Thyroid gland (tissue), 4 donors: ENCODE results near the gene SMG6. TPM values are rescaled to one million over a fixed set of nuclear protein-coding genes. Genes with fewer than 3 reads are reported as not detected.

Experiments
- DNase-seq, 2 donors: peaks; one replicate each; pipeline ENCODE4 v3.0.0-alpha.2; 2019
- H3K27ac ChIP-seq, 3 donors: fragments of 200-600 bp; sonication (generic); 1 replicate in 2 of 3; 2 replicates in 1 of 3; pipeline ENCODE4 v1.5.1; 2016 to 2019; ENCODE audit warnings: mild to moderate bottlenecking in 1 of 3, moderate library complexity in 1 of 3
- H3K27me3 ChIP-seq: fragments of 200-600 bp; sonication (generic); one replicate; pipeline ENCODE4 v1.5.1; 2019
- H3K36me3 ChIP-seq, 2 donors: fragments of 200-600 bp; sonication (generic); one replicate each; pipeline ENCODE4 v1.5.1; 2016 to 2019
- H3K4me1 ChIP-seq, 2 donors: fragments of 200-600 bp; sonication (generic); one replicate each; pipeline ENCODE4 v1.5.1; 2017 to 2019
- H3K4me3 ChIP-seq, 3 donors: fragments of 200-600 bp; sonication (generic); replicated peaks in 1 of 3; 1 replicate in 2 of 3; 2 replicates in 1 of 3; pipeline ENCODE4 v1.5.1; 2016; ENCODE audit warnings: mild to moderate bottlenecking in 1 of 3
- H3K9me3 ChIP-seq: fragments of 200-600 bp; sonication (generic); one replicate; pipeline ENCODE4 v1.5.1; 2017
- POLR2A ChIP-seq, 2 donors: fragments of 450-650 bp; IDR thresholded peaks; one replicate each; pipeline ENCODE4 v1.6.1; 2017; ENCODE audit warnings: antibody characterized with exemption in 2 of 2, mild to moderate bottlenecking in 2 of 2, moderate library complexity in 1 of 2
- WGBS, 2 donors: methylation state at CpG; one replicate each; pipeline ENCODE4 v1.1.5; 2017; 5-methylcytosine and 5-hydroxymethylcytosine counted together
- intact Hi-C: fragments of 100-400 bp; cut with DNase I; formaldehyde crosslinking; loops from one replicate; pipeline ENCODE4 v1.15.1; 2023
- total RNA-seq, 4 donors: library from RNA; depleted of rRNA; stranded (reverse); fragments of >200 nt; gene quantifications; one replicate each; pipeline ENCODE4 v1.2.3, GENCODE V29; 2016
- TF ChIP-seq, protein P1 (sequence below), 6 experiments: fragments of 200-600 bp in 3 of 6; fragments of 450-650 bp in 3 of 6; sonication (generic) in 3 of 6; IDR thresholded peaks; one replicate each; pipeline ENCODE4 v1.5.1; 2016 to 2019; ENCODE audit warnings: antibody characterized with exemption in 6 of 6, mild to moderate bottlenecking in 2 of 6, inconsistent platforms in 1 of 6, moderate library complexity in 1 of 6

The SMG6 gene
- total RNA-seq, 4 donors from 2014 or later: 26.0 to 35.9 (median 32.9) TPM

DNA sequence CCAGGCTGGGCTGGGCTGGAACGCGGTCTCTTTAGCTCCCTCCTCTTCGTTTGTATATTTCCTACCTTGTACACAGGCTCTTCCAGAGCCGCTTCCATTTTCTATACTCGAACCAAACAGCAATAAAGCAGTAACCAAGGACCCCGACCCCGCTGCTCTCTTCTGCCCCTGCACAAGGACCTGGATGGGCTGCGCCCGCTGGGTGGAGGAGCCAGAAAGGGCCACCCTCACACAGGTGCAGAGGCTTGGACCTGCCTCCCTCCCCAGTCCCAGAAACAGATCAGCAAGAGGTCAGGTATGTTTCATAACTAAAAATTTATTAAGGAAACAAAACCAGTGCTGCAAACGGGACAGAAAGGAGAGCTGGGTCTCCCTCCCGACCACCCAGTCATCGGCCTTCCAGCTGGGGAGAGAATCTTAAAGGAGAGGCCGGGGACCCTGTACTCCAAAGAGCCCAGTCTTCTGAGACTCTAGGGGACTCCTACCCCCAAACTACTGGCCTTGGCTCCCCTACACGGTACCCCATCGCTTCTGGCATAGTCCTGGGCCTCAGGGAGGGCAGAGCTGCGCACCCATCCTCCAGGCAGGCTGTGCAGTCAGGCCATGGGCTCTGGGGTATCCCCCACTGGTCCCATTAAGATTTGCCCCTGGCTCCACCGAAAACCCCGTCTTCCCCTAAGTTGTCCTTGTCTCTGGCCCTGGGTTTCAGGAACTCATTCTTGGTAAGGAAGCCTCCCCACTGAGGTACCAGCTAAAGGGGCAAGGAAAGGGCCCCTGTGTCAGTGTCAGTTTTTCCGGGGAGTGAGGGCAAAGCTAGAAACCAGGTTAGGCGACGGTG lies 243.8 kb downstream of the SMG6 start:
- Histone ChIP-seq H3K9me3 (no peaks in the 10 kb centered on the region), H3K36me3 (peaks cover 17 to 25% of the 10 kb centered on the region in 2 donors), H3K27ac (peak overlapping the region; percentile 49 to 65 (median 61)), H3K27me3 (peaks cover 5% of the 10 kb centered on the region), H3K4me3 (no peak overlapping the region), H3K4me1 (peaks cover 6 to 82% of the 10 kb centered on the region in 2 donors)
- DNase-seq: no peak
- 77 to 84% methylated on average over 21 of the region's 21 CpGs for WGBS, 2 donors
- intact Hi-C loops: loop anchor here (5.0 kb wide), 2 partner anchors 33 to 223 kb away; no protein-coding TSS in a partner anchor
- TF ChIP-seq, protein P1, sequence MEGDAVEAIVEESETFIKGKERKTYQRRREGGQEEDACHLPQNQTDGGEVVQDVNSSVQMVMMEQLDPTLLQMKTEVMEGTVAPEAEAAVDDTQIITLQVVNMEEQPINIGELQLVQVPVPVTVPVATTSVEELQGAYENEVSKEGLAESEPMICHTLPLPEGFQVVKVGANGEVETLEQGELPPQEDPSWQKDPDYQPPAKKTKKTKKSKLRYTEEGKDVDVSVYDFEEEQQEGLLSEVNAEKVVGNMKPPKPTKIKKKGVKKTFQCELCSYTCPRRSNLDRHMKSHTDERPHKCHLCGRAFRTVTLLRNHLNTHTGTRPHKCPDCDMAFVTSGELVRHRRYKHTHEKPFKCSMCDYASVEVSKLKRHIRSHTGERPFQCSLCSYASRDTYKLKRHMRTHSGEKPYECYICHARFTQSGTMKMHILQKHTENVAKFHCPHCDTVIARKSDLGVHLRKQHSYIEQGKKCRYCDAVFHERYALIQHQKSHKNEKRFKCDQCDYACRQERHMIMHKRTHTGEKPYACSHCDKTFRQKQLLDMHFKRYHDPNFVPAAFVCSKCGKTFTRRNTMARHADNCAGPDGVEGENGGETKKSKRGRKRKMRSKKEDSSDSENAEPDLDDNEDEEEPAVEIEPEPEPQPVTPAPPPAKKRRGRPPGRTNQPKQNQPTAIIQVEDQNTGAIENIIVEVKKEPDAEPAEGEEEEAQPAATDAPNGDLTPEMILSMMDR (IDR thresholded peaks at IDR 0.05): no peak
- TF ChIP-seq POLR2A (IDR thresholded peaks at IDR 0.05): no peak

DNA sequence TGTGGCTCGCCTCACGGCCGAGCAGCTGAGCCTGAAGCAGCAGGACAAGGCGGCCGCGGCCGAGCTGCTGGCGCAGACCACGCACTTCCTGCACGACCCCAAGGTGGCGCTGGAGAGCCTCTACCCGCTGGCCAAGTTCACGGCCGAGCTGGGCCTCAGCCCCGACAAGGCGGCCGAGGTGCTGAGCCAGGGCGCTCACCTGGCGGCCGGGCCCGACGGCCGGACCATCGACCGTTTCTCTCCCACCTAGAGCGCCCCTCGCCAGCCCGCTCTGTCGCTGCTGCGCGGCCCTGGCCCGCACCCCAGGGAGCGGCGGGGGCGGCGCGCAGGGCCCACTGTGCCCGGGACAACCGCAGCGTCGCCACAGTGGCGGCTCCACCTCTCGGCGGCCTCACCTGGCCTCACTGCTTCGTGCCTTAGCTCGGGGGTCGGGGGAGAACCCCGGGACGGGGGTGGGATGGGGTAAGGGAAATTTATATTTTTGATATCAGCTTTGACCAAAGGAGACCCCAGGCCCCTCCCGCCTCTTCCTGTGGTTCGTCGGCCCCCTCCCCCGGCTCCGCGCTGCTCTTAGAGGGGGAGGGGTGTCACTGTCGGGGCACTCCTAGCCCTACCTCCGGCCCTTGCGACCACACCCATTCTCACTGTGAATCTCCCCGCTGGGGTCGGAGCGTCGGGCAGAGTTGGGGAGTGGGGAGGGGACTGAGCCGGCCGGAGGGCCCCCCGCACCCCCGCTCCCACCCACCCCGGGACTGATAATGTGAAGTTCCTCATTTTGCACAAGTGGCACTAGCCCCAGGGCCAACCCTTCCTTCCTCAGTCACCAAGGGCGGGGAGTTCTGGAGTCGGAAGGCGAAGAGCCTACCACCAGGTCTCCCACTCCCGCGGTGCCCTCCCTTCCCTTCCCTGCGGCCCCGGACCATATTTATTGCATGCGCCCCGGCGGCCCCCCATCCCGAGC lies 244.7 kb downstream of the SMG6 start:
- intact Hi-C loops: loop anchor here (5.0 kb wide), 2 partner anchors 33 to 223 kb away; no protein-coding TSS in a partner anchor
- peaks cover 5% of the 10 kb centered on the region for H3K27me3 ChIP-seq
- TF ChIP-seq, protein P1 (IDR thresholded peaks at IDR 0.05): peak; percentile 17 to 62 (median 56)
- TF ChIP-seq POLR2A (IDR thresholded peaks at IDR 0.05): no peak
- peak overlapping the region; percentile 25 to 65 (median 49) for H3K27ac ChIP-seq
- peak; percentile 46 to 52 for DNase-seq
- no peaks in the 10 kb centered on the region for H3K9me3 ChIP-seq
- peaks cover 11 to 16% of the 10 kb centered on the region in 2 donors for H3K36me3 ChIP-seq
- H3K4me1 ChIP-seq: peaks cover 9 to 80% of the 10 kb centered on the region in 2 donors
- WGBS, 2 donors: 20 to 38% methylated on average over 16 to 41 of the region's 78 CpGs
- H3K4me3 ChIP-seq: peak overlapping the region in 1 of 3 donors; percentile 19

DNA sequence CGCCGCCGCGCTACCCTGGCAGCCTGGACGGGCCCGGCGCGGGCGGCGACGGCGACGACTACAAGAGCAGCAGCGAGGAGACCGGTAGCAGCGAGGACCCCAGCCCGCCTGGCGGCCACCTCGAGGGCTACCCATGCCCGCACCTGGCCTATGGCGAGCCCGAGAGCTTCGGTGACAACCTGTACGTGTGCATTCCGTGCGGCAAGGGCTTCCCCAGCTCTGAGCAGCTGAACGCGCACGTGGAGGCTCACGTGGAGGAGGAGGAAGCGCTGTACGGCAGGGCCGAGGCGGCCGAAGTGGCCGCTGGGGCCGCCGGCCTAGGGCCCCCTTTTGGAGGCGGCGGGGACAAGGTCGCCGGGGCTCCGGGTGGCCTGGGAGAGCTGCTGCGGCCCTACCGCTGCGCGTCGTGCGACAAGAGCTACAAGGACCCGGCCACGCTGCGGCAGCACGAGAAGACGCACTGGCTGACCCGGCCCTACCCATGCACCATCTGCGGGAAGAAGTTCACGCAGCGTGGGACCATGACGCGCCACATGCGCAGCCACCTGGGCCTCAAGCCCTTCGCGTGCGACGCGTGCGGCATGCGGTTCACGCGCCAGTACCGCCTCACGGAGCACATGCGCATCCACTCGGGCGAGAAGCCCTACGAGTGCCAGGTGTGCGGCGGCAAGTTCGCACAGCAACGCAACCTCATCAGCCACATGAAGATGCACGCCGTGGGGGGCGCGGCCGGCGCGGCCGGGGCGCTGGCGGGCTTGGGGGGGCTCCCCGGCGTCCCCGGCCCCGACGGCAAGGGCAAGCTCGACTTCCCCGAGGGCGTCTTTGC lies 245.6 kb downstream of the SMG6 start:
- WGBS, 2 donors: 25% methylated on average over 43 of the region's 98 CpGs; no CpG with 5 or more reads in 1 of the 2 donors
- Histone ChIP-seq H3K4me1 (peaks cover 13 to 76% of the 10 kb centered on the region in 2 donors), H3K36me3 (peaks cover 10 to 15% of the 10 kb centered on the region in 2 donors), H3K4me3 (no peak overlapping the region), H3K9me3 (no peaks in the 10 kb centered on the region), H3K27me3 (peaks cover 5% of the 10 kb centered on the region), H3K27ac (peak overlapping the region in 2 of 3 donors; percentile 28 to 65)
- TF ChIP-seq, protein P1 (IDR thresholded peaks at IDR 0.05): no peak
- TF ChIP-seq POLR2A (IDR thresholded peaks at IDR 0.05): no peak
- intact Hi-C loops: loop anchor here (5.0 kb wide), 2 partner anchors 34 to 224 kb away; no protein-coding TSS in a partner anchor
- DNase-seq: no peak

DNA sequence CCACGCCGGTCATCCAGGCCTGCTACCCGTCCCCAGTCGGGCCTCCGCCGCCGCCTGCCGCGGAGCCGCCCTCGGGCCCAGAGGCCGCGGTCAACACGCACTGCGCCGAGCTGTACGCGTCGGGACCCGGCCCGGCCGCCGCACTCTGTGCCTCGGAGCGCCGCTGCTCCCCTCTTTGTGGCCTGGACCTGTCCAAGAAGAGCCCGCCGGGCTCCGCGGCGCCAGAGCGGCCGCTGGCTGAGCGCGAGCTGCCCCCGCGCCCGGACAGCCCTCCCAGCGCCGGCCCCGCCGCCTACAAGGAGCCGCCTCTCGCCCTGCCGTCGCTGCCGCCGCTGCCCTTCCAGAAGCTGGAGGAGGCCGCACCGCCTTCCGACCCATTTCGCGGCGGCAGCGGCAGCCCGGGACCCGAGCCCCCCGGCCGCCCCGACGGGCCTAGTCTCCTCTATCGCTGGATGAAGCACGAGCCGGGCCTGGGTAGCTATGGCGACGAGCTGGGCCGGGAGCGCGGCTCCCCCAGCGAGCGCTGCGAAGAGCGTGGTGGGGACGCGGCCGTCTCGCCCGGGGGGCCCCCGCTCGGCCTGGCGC lies 246.3 kb downstream of the SMG6 start:
- H3K4me1 ChIP-seq: peaks cover 13 to 70% of the 10 kb centered on the region in 2 donors
- WGBS, 2 donors: 33% methylated on average over 3 of the region's 81 CpGs; no CpG with 5 or more reads in 1 of the 2 donors
- TF ChIP-seq, protein P1 (IDR thresholded peaks at IDR 0.05): peak in 1 of 6 experiments; percentile 2
- TF ChIP-seq POLR2A (IDR thresholded peaks at IDR 0.05): no peak
- H3K36me3 ChIP-seq: peaks cover 5 to 15% of the 10 kb centered on the region in 2 donors
- H3K27me3 ChIP-seq: peaks cover 5% of the 10 kb centered on the region
- peak overlapping the region in 1 of 3 donors; percentile 58 for H3K4me3 ChIP-seq
- intact Hi-C loops: loop anchor here (5.0 kb wide), 2 partner anchors 35 to 225 kb away; no protein-coding TSS in a partner anchor
- H3K9me3 ChIP-seq: no peaks in the 10 kb centered on the region
- peak overlapping the region in 1 of 3 donors; percentile 89 for H3K27ac ChIP-seq
- no peak for DNase-seq
